ENCODE measurements around the gene SHANK1.

DNA sequence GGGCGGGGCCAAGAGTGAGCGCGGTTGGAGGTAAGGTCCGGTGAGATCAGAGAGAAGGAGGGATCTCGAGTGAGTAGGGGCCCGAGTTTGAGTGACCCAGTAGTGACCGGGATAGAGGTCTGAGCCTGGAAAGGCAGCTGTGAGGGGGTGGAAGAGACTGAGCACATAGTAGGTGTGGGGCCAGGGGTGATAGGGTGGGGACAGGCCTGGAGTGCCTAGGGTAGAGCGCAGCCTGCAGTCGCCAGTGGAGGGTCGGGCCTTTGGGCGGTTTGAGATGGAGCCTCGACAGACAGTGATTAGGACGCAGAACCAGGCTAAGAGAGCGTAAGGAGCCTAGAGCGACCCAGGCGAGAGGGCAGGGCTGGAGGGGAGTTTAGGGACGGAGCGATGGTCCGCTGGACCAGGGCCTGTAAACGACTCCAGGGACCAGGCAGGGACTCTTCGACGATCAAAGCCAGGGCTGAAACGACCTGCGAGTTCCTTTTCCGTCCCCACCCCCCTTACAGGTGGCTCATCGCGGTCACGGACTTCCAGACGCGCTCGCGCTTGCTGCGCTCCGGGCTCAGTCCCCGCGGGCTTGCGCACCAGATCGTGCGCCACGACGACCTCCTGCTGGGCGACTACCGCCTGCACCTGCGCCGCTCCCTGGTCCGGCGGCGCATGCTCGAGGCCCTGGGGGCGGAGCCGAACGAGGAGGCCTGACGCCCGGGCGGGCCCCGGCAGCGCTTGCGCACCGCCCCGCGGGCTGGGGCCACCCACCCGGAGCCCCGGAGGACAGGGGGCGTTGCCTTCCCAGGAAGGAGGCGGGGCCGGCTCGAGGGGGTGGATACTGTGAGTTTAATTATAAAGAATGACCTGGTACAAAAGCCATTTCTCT is 60.9 kb downstream of the SHANK1 start:
- TF ChIP-seq, protein P1, sequence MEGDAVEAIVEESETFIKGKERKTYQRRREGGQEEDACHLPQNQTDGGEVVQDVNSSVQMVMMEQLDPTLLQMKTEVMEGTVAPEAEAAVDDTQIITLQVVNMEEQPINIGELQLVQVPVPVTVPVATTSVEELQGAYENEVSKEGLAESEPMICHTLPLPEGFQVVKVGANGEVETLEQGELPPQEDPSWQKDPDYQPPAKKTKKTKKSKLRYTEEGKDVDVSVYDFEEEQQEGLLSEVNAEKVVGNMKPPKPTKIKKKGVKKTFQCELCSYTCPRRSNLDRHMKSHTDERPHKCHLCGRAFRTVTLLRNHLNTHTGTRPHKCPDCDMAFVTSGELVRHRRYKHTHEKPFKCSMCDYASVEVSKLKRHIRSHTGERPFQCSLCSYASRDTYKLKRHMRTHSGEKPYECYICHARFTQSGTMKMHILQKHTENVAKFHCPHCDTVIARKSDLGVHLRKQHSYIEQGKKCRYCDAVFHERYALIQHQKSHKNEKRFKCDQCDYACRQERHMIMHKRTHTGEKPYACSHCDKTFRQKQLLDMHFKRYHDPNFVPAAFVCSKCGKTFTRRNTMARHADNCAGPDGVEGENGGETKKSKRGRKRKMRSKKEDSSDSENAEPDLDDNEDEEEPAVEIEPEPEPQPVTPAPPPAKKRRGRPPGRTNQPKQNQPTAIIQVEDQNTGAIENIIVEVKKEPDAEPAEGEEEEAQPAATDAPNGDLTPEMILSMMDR (conservative IDR thresholded peaks at IDR 0.05; ENCODE audit: low read length), result no peak
- TF ChIP-seq EZH2phosphoT487 (IDR thresholded peaks at IDR 0.05; ENCODE audit: borderline replicate concordance, low read depth, low read length), result no peak

Measured in OCI-LY7 (cell line).